A549 (cell line): ENCODE measurements around the gene SSUH2. TPM values are rescaled to one million over a fixed set of nuclear protein-coding genes. Genes with fewer than 3 reads are reported as not detected.

Experiments
- ATAC-seq, 2 experiments: fragments of 200-7000 bp in 1 of 2; fragments of >200 bp in 1 of 2; cut with Nextera tagmentation in 1 of 2; cut with Tn5 transposase in 1 of 2; 3 replicates each; pipeline versions ENCODE4 v1.8.0 to v1.9.1; 2018 to 2020; ENCODE audit warnings: mild to moderate bottlenecking in 1 of 2, moderate library complexity in 1 of 2
- CTCF ChIA-PET: fragments of 300-600 bp; sonication (Branson Sonifier 250); formaldehyde crosslinking; extraction: SDS; loops from one replicate; lab custom pipeline; 2021; ENCODE audit warnings: antibody characterized with exemption, inconsistent platforms; lab: Yijun Ruan, JAX
- POLR2A ChIA-PET: fragments of 350-600 bp; formaldehyde crosslinking; extraction: SDS; loops from one replicate; lab custom pipeline; 2021; ENCODE audit warnings: antibody characterized with exemption, inconsistent platforms; lab: Yijun Ruan, JAX
- DNase-seq, 2 experiments: peaks; one replicate each; pipeline versions ENCODE4 v3.0.0 to v3.0.0-alpha.2; 2011 to 2016; ENCODE audit warnings: low read depth in 1 of 2, low spot score in 1 of 2
- FAIRE-seq: peaks from 2 replicates; lab custom pipeline; 2011; peaks lifted over from hg19 to GRCh38; lab: Jason Lieb, UNC
- H3K27ac ChIP-seq, 2 experiments: fragments of >200 bp; sonication (Bioruptor Twin); formaldehyde crosslinking; 3 replicates each; pipeline ENCODE4 v1.5.1; 2016 to 2017
- H3K4me1 ChIP-seq: fragments of >200 bp; sonication (Bioruptor Twin); formaldehyde crosslinking; 3 replicates; pipeline ENCODE4 v1.6.1; 2016
- H3K4me2 ChIP-seq: fragments of >200 bp; sonication (Bioruptor Twin); formaldehyde crosslinking; 3 replicates; pipeline ENCODE4 v1.6.1; 2016
- H3K4me3 ChIP-seq: fragments of >200 bp; sonication (Bioruptor Twin); formaldehyde crosslinking; 3 replicates; pipeline ENCODE4 v1.5.1; 2016
- H3K9me3 ChIP-seq: fragments of >200 bp; sonication (Bioruptor Twin); formaldehyde crosslinking; 3 replicates; pipeline ENCODE4 v1.6.1; 2016
- CBX8 ChIP-seq: fragments of 200-600 bp; sonication (generic); IDR thresholded peaks from 2 replicates; pipeline ENCODE4 v1.6.1; 2016
- CEBPB ChIP-seq, 2 experiments: fragments of >200 bp in 1 of 2; sonication (Bioruptor Twin) in 1 of 2; formaldehyde crosslinking in 1 of 2; IDR thresholded peaks; 2 replicates each; pipeline ENCODE4 v1.6.1; 2012 to 2016
- CHD2 ChIP-seq: fragments of 150-350 bp; IDR thresholded peaks from 2 replicates; pipeline ENCODE4 v1.6.1; 2014; ENCODE audit warnings: low read length; ENCODE audit not compliant: partially characterized antibody
- EHF ChIP-seq: fragments of 250-450 bp; sonication (Bioruptor Pico); IDR thresholded peaks from 2 replicates; pipeline ENCODE4 v1.5.0; 2020; ENCODE audit warnings: mild to moderate bottlenecking
- EHMT2 ChIP-seq: fragments of 200-600 bp; sonication (generic); IDR thresholded peaks from 2 replicates; pipeline ENCODE4 v1.6.1; 2016; ENCODE audit warnings: antibody characterized with exemption, low read depth, mild to moderate bottlenecking, moderate library complexity
- EP300 ChIP-seq, 2 experiments: fragments of >200 bp; sonication (Bioruptor Twin); formaldehyde crosslinking; IDR thresholded peaks; 2 replicates in 1 of 2; 3 replicates in 1 of 2; pipeline ENCODE4 v1.6.1; 2016 to 2017
- HEYL ChIP-seq: fragments of 250-450 bp; sonication (Bioruptor Pico); IDR thresholded peaks from 2 replicates; pipeline ENCODE4 v1.8.0; 2021; ENCODE audit warnings: mild to moderate bottlenecking, moderate library complexity
- HOXA7 ChIP-seq: fragments of 250-450 bp; sonication (Bioruptor Pico); IDR thresholded peaks from 2 replicates; pipeline ENCODE4 v1.5.0; 2020; ENCODE audit warnings: mild to moderate bottlenecking, moderate library complexity
- HOXB13 ChIP-seq: fragments of 250-450 bp; sonication (Bioruptor Pico); IDR thresholded peaks from 2 replicates; pipeline ENCODE4 v1.5.0; 2020; ENCODE audit warnings: low read depth, mild to moderate bottlenecking, moderate library complexity
- JUN ChIP-seq, 2 experiments: fragments of >200 bp; sonication (Bioruptor Twin); formaldehyde crosslinking; IDR thresholded peaks; 2 replicates in 1 of 2; 3 replicates in 1 of 2; pipeline ENCODE4 v1.6.1; 2016 to 2017
- KDM5A ChIP-seq: fragments of 200-600 bp; sonication (generic); IDR thresholded peaks from 2 replicates; pipeline ENCODE4 v1.6.1; 2016; ENCODE audit warnings: antibody characterized with exemption, mild to moderate bottlenecking
- MAFK ChIP-seq: fragments of 450-650 bp; IDR thresholded peaks from 2 replicates; pipeline ENCODE4 v1.6.1; 2014; ENCODE audit not compliant: partially characterized antibody
- NFE2L2 ChIP-seq: fragments of 150-350 bp; conservative IDR thresholded peaks from 2 replicates; pipeline ENCODE4 v1.6.1; 2014; ENCODE audit warnings: low read length
- NR3C1 ChIP-seq: fragments of >200 bp; sonication (Bioruptor Twin); formaldehyde crosslinking; IDR thresholded peaks from 3 replicates; pipeline ENCODE4 v1.6.1; 2017
- PHF8 ChIP-seq: fragments of 200-600 bp; sonication (generic); IDR thresholded peaks from 2 replicates; pipeline ENCODE4 v1.6.1; 2016; ENCODE audit warnings: low read depth, mild to moderate bottlenecking, antibody characterized with exemption, moderate library complexity, borderline replicate concordance
- RAD21 ChIP-seq, 2 experiments: fragments of >200 bp in 1 of 2; sonication (Bioruptor Twin) in 1 of 2; formaldehyde crosslinking in 1 of 2; IDR thresholded peaks in 1 of 2; conservative IDR thresholded peaks in 1 of 2; 2 replicates in 1 of 2; 3 replicates in 1 of 2; pipeline ENCODE4 v1.6.1; 2012 to 2018; ENCODE audit warnings: inconsistent platforms in 1 of 2
- RCOR1 ChIP-seq: fragments of 150-350 bp; IDR thresholded peaks from 2 replicates; pipeline ENCODE4 v1.6.1; 2014; ENCODE audit warnings: antibody characterized with exemption, low read length, low read depth
- USF2 ChIP-seq: fragments of 450-650 bp; IDR thresholded peaks from 2 replicates; pipeline ENCODE4 v1.6.1; 2014; ENCODE audit warnings: antibody characterized with exemption
- ZNF302 ChIP-seq: fragments of 250-450 bp; sonication (Bioruptor Pico); IDR thresholded peaks from 2 replicates; pipeline ENCODE4 v1.9.0; 2021; ENCODE audit warnings: inconsistent platforms, mild to moderate bottlenecking, moderate library complexity
- ZSCAN20 ChIP-seq: fragments of 250-450 bp; sonication (Bioruptor Pico); IDR thresholded peaks from 2 replicates; pipeline ENCODE4 v1.8.0; 2022; ENCODE audit warnings: mild to moderate bottlenecking, moderate library complexity
- WGBS: methylation state at CpG from one replicate; pipeline ENCODE4 v1.1.6; 2017; ENCODE audit errors: missing lambda C conversion rate; 5-methylcytosine and 5-hydroxymethylcytosine counted together
- polyA plus RNA-seq, 4 experiments: library from polyadenylated mRNA; depleted of rRNA in 3 of 4; stranded (reverse); fragments of >200 nt; fragmentation: RNase III in 1 of 4; extraction: RNeasy Plus Mini Kit Qiagen cat#74134 plus additional on column Dnase treatment in 1 of 4; gene quantifications; 2 replicates in 3 of 4; 3 replicates in 1 of 4; pipeline ENCODE4 v1.2.3, GENCODE V29; 2011 to 2017
- TF ChIP-seq, protein P1 (sequence below): fragments of 250-450 bp; sonication (Bioruptor Pico); IDR thresholded peaks from 2 replicates; pipeline ENCODE4 v1.5.0; 2021; ENCODE audit warnings: mild to moderate bottlenecking, moderate library complexity, borderline replicate concordance
- TF ChIP-seq, protein P2 (sequence below): IDR thresholded peaks from 2 replicates; pipeline ENCODE4 v1.6.1; 2012; ENCODE audit warnings: low read depth, borderline replicate concordance
- TF ChIP-seq, protein P3 (sequence below): fragments of 150-350 bp; IDR thresholded peaks from 2 replicates; pipeline ENCODE4 v1.6.1; 2014; ENCODE audit warnings: low read depth, mild to moderate bottlenecking, low read length

The SSUH2 gene
- polyA plus RNA-seq, 2 of the 4 experiments (the other 2 are of a cell fraction): 0.56 to 0.59 TPM

DNA sequence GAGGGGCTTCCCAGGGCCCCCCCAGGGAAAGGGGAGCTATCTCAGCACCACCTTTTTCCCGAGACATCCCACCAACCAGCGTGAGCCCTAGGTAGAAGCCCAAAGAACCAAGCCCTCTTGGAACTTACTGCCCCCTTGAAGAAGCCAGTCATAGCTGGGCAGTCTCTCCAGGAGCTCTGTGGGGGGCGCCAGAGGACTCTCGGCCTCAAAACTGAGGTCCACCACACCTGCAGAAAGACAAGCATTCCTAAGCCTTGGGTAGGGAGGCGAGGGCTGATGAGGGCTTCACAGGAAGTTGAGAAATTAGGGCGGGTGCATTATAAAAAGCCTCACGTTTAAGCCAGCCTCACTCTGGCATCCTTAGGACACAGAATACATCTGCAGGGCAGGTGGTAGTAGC lies 9.0 kb downstream of the SSUH2 start (continued):
- TF ChIP-seq, protein P1, sequence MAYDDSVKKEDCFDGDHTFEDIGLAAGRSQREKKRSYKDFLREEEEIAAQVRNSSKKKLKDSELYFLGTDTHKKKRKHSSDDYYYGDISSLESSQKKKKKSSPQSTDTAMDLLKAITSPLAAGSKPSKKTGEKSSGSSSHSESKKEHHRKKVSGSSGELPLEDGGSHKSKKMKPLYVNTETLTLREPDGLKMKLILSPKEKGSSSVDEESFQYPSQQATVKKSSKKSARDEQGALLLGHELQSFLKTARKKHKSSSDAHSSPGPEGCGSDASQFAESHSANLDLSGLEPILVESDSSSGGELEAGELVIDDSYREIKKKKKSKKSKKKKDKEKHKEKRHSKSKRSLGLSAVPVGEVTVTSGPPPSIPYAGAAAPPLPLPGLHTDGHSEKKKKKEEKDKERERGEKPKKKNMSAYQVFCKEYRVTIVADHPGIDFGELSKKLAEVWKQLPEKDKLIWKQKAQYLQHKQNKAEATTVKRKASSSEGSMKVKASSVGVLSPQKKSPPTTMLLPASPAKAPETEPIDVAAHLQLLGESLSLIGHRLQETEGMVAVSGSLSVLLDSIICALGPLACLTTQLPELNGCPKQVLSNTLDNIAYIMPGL (CRISPR knock-in tag): no peak
- TF ChIP-seq ZNF302: no peak
- no peak for TF ChIP-seq EHMT2
- TF ChIP-seq USF2: no peak
- TF ChIP-seq HOXA7: no peak
- no peak for TF ChIP-seq NR3C1
- TF ChIP-seq JUN (IDR thresholded peaks at IDR 0.05): no peak
- no peak for TF ChIP-seq KDM5A

- H3K27ac ChIP-seq: no peak overlapping the region
- TF ChIP-seq HOXA7 (no peak), NR3C1 (no peak), EP300 (IDR thresholded peaks at IDR 0.05) (no peak), HEYL (CRISPR knock-in tag) (no peak), RAD21 (conservative IDR thresholded peaks at IDR 0.05 in 1 of 2, IDR thresholded peaks at IDR 0.05 in 1 of 2) (no peak), RCOR1 (no peak), ZSCAN20 (no peak), CHD2 (no peak), MAFK (no peak), NFE2L2 (no peak), EHF (CRISPR knock-in tag) (no peak), CEBPB (IDR thresholded peaks at IDR 0.05) (no peak), PHF8 (no peak), HOXB13 (no peak), CBX8 (no peak), JUN (IDR thresholded peaks at IDR 0.05) (no peak)
- TF ChIP-seq, protein P2, sequence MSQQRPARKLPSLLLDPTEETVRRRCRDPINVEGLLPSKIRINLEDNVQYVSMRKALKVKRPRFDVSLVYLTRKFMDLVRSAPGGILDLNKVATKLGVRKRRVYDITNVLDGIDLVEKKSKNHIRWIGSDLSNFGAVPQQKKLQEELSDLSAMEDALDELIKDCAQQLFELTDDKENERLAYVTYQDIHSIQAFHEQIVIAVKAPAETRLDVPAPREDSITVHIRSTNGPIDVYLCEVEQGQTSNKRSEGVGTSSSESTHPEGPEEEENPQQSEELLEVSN: no peak
- TF ChIP-seq, protein P3, sequence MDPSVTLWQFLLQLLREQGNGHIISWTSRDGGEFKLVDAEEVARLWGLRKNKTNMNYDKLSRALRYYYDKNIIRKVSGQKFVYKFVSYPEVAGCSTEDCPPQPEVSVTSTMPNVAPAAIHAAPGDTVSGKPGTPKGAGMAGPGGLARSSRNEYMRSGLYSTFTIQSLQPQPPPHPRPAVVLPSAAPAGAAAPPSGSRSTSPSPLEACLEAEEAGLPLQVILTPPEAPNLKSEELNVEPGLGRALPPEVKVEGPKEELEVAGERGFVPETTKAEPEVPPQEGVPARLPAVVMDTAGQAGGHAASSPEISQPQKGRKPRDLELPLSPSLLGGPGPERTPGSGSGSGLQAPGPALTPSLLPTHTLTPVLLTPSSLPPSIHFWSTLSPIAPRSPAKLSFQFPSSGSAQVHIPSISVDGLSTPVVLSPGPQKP: no peak
- TF ChIP-seq, protein P1 (CRISPR knock-in tag): no peak
- POLR2A ChIA-PET: no interaction called here
- FAIRE-seq: no peak
- WGBS: 75% methylated on average over 2 of the region's 2 CpGs
- H3K4me2 ChIP-seq: no peak overlapping the region
- no peak overlapping the region for H3K4me3 ChIP-seq
- peaks cover 27% of the 10 kb centered on the region for H3K4me1 ChIP-seq
- CTCF ChIA-PET: interaction anchor here (2.0 to 3.9 kb wide), 3 partner anchors 11 to 193 kb away, joined by 4 to 11 read pairs (median 10); no protein-coding TSS in a partner anchor
- no peak for DNase-seq
- H3K9me3 ChIP-seq: no peaks in the 10 kb centered on the region
- ATAC-seq: no peak
Measured at GRCh38 chr3:8635125-8635524, 9.5 kb downstream of the SSUH2 start.
